ENCODE data around the gene KSR1. TPM values are rescaled to one million over a fixed set of nuclear protein-coding genes. Genes with fewer than 3 reads are reported as not detected.

Gene KSR1
- total and polyA plus RNA-seq, 2 of the 8 experiments (the other 6 are each of a cell fraction or from before 2014, with no cell fraction given): 14.1 to 34.7 TPM

DNA sequence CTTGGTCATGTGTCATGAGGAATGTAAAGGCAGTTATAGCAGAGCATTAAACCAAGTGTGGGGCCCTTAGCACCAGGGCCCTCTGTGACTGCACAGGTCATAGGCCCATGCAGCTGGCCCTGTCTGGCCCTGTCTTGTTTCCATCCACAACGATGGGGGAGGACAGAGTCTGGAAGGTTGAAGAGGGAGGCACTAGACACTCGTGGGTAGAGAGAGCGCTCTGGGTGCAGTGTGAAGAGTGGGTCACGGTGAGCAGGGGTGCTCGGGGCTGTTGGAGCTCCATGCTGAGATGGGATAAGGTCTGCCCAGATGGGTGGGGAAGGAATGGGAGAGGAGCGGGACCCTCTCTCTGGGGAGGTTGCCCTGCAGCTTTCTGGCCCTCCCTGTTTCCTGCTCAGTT lies 12.8 kb upstream of the KSR1 start:
- FAIRE-seq: no peak

More for the DNA sequence above, 12.8 kb upstream of the KSR1 start:
- 91% methylated on average over 6 of the region's 6 CpGs; no CpG with 5 or more reads in 1 of the 2 experiments for WGBS, 2 experiments (ENCODE audit: extremely low coverage in 1 of 2, insufficient coverage in 1 of 2, insufficient read length in 1 of 2, insufficient replicate concordance in 2 of 2, low coverage in 1 of 2, low lambda C conversion rate in 2 of 2, missing lambda C conversion rate in 1 of 2)
- Histone ChIP-seq H2BK20ac (ENCODE audit: low read length) (no peak overlapping the region), H3K27ac (ENCODE audit: low read depth, low read length) (no peak overlapping the region), H2BK12ac (ENCODE audit: low read depth, low read length) (no peak overlapping the region), H2BK5ac (ENCODE audit: low read depth, low read length) (no peak overlapping the region), H2BK15ac (ENCODE audit: low read length) (no peak overlapping the region), H3K56ac (replicated peaks; ENCODE audit: insufficient read length, low read depth, low read length) (no peak overlapping the region), H3K9me3 (ENCODE audit: insufficient read depth in 2 of 2, low read depth in 1 of 2, low read length in 1 of 2) (no peaks in the 10 kb centered on the region), H3K4me1 (replicated peaks in 1 of 4; ENCODE audit: control insufficient read depth in 3 of 4, insufficient read depth in 4 of 4, low read length in 3 of 4) (no peaks in the 10 kb centered on the region), H3K27me3 (replicated peaks in 1 of 4; ENCODE audit: control insufficient read depth in 3 of 4, extremely low read depth in 1 of 4, insufficient read depth in 3 of 4, low read length in 3 of 4) (no peaks in the 10 kb centered on the region), H3K4me3 (ENCODE audit: extremely low read depth in 1 of 4, insufficient read depth in 2 of 4, low read depth in 3 of 4, low read length in 4 of 4) (no peak overlapping the region), H3K18ac (ENCODE audit: extremely low read depth, low read length) (no peak overlapping the region), H3K4ac (replicated peaks; ENCODE audit: insufficient read length, low read depth, low read length) (no peak overlapping the region), H3K36me3 (ENCODE audit: control insufficient read depth in 2 of 4, insufficient read depth in 4 of 4, low read length in 3 of 4) (no peaks in the 10 kb centered on the region), H4K5ac (ENCODE audit: insufficient read length, low read depth, low read length) (no peak overlapping the region), H4K8ac (ENCODE audit: extremely low read depth, insufficient read depth, low read length) (no peak overlapping the region), H4K20me1 (replicated peaks in 1 of 2; ENCODE audit: control insufficient read depth in 1 of 2, insufficient read depth in 2 of 2, low read length in 2 of 2) (no peaks in the 10 kb centered on the region), H3K23me2 (ENCODE audit: low read depth, low read length) (no peaks in the 10 kb centered on the region), H3K79me1 (ENCODE audit: low read depth, low read length) (no peaks in the 10 kb centered on the region), H3K79me2 (ENCODE audit: control insufficient read depth in 1 of 2, insufficient read depth in 2 of 2, low read length in 2 of 2) (no peaks in the 10 kb centered on the region), H3K14ac (ENCODE audit: insufficient read length) (no peak overlapping the region), H2BK120ac (replicated peaks; ENCODE audit: low read depth, low read length) (no peak overlapping the region), H4K91ac (replicated peaks; ENCODE audit: insufficient read length, low read length) (no peak overlapping the region), H3K9ac (replicated peaks in 1 of 4; ENCODE audit: extremely low read depth in 1 of 4, low read depth in 3 of 4, low read length in 3 of 4) (no peak overlapping the region), H3K23ac (ENCODE audit: insufficient read length) (no peak overlapping the region), H2AK5ac (ENCODE audit: low read depth, low read length) (no peak overlapping the region), H3K4me2 (ENCODE audit: insufficient read depth in 1 of 2, low read depth in 2 of 2, low read length in 2 of 2) (no peak overlapping the region), H2AFZ (ENCODE audit: low read length) (no peak overlapping the region)
- ChIA-PET CTCF (ENCODE audit: partially characterized antibody) (interaction anchor here (0.6 to 3.2 kb wide), 11 partner anchors 10 to 209 kb away, joined by 3 to 15 read pairs (median 3); no protein-coding TSS in a partner anchor), POLR2A (ENCODE audit: partially characterized antibody) (no interaction called here)
- DNase-seq (ENCODE audit: low read depth in 1 of 2, low spot score in 2 of 2): no peak
- TF ChIP-seq RNF2 (IDR thresholded peaks at IDR 0.05; ENCODE audit: borderline replicate concordance, low read depth, low read length, missing control alignments, poor library complexity, severe bottlenecking): no peak
- TF ChIP-seq, protein P1, sequence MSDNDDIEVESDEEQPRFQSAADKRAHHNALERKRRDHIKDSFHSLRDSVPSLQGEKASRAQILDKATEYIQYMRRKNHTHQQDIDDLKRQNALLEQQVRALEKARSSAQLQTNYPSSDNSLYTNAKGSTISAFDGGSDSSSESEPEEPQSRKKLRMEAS (IDR thresholded peaks at IDR 0.05): no peak
- TF ChIP-seq NRF1 (IDR thresholded peaks at IDR 0.05; ENCODE audit: low read depth, low read length): no peak
- no peak for TF ChIP-seq EGR1 (IDR thresholded peaks at IDR 0.05; ENCODE audit: borderline replicate concordance, low read depth, low read length)
- no peak for TF ChIP-seq ASH2L (IDR thresholded peaks at IDR 0.05; ENCODE audit: low read length)
- TF ChIP-seq CREB1 (IDR thresholded peaks at IDR 0.05): no peak
- no peak for TF ChIP-seq SP4 (IDR thresholded peaks at IDR 0.05; ENCODE audit: low read length)
- TF ChIP-seq RXRA (IDR thresholded peaks at IDR 0.05; ENCODE audit: insufficient read depth, low read depth, low read length): no peak
- TF ChIP-seq SP1 (IDR thresholded peaks at IDR 0.05; ENCODE audit: low read depth, low read length): no peak
- no peak for TF ChIP-seq TAF1 (IDR thresholded peaks at IDR 0.05; ENCODE audit: low read depth, low read length)
- no peak for TF ChIP-seq CTBP2 (IDR thresholded peaks at IDR 0.05; ENCODE audit: borderline replicate concordance, insufficient read depth, insufficient read length, low read length)
- TF ChIP-seq KDM5A (IDR thresholded peaks at IDR 0.05; ENCODE audit: low read length): no peak
- TF ChIP-seq CHD1 (IDR thresholded peaks at IDR 0.05; ENCODE audit: low read depth, low read length): no peak

Data from H1 (cell line).